GM21367 (cell line): Measurements from ENCODE around the gene HMHB1.

Experiments used
- ATAC-seq: cut with Tn5 transposase; IDR thresholded peaks from one replicate; pipeline ENCODE4 v1.9.1; 2021; ENCODE audit not compliant: unreplicated experiment

HMHB1 gene

GRCh38 chr5:143812085-143812705 is at the start of gene HMHB1:
HMHB1 (plus strand) TSS chr5:143812161.
- no peak for ATAC-seq

GRCh38 chr5:143762636-143763220 is 49.2 kb upstream of the HMHB1 start:
- ATAC-seq = no peak

GRCh38 chr5:143767162-143767561 is 44.8 kb upstream of the HMHB1 start:
- no peak for ATAC-seq

GRCh38 chr5:143769026-143769786 is 42.8 kb upstream of the HMHB1 start:
- ATAC-seq = no peak

- ATAC-seq = no peak
Observed at GRCh38 chr5:143770450-143770849, 41.5 kb upstream of the HMHB1 start.

- no peak for ATAC-seq
Observed at GRCh38 chr5:143771189-143771588, 40.8 kb upstream of the HMHB1 start.

- no peak for ATAC-seq
Observed at GRCh38 chr5:143771602-143772001, 40.4 kb upstream of the HMHB1 start.

GRCh38 chr5:143772621-143773020 is 39.3 kb upstream of the HMHB1 start:
- no peak for ATAC-seq

- ATAC-seq = no peak
Observed at GRCh38 chr5:143775258-143775657, 36.7 kb upstream of the HMHB1 start.

GRCh38 chr5:143776951-143777350 is 35.0 kb upstream of the HMHB1 start:
- no peak for ATAC-seq

- no peak for ATAC-seq
Observed at GRCh38 chr5:143779506-143779905, 32.5 kb upstream of the HMHB1 start.

GRCh38 chr5:143781993-143782520 is 29.9 kb upstream of the HMHB1 start:
- no peak for ATAC-seq

GRCh38 chr5:143782588-143783386 is 29.2 kb upstream of the HMHB1 start:
- no peak for ATAC-seq

- ATAC-seq = no peak
Observed at GRCh38 chr5:143788401-143788800, 23.6 kb upstream of the HMHB1 start.

- ATAC-seq = no peak
Observed at GRCh38 chr5:143790457-143791112, 21.4 kb upstream of the HMHB1 start.

- peak; percentile 67 for ATAC-seq
Observed at GRCh38 chr5:143791848-143792731, 19.9 kb upstream of the HMHB1 start.

- no peak for ATAC-seq
Observed at GRCh38 chr5:143793249-143793648, 18.7 kb upstream of the HMHB1 start.

- ATAC-seq = no peak
Observed at GRCh38 chr5:143796125-143796524, 15.8 kb upstream of the HMHB1 start.

- ATAC-seq = no peak
Observed at GRCh38 chr5:143796753-143797152, 15.2 kb upstream of the HMHB1 start.

GRCh38 chr5:143800715-143801114 is 11.2 kb upstream of the HMHB1 start:
- ATAC-seq = no peak
